RWPE1 (cell line): ENCODE results near the gene LY6G5B.
A peak's percentile ranks its signal among the peaks of the same experiment; 100 is the strongest.

Experiments used
- CTCF ChIA-PET: fragments of 350-600 bp; sonication (Branson Sonifier 250); formaldehyde crosslinking; extraction: SDS; loops from one replicate; lab custom pipeline; 2021; lab: Yijun Ruan, JAX
- POLR2A ChIA-PET: fragments of 400-600 bp; formaldehyde crosslinking; extraction: SDS; loops from one replicate; lab custom pipeline; 2020; ENCODE audit warnings: antibody characterized with exemption; ENCODE audit not compliant: low non-redundant PET; lab: Yijun Ruan, JAX
- DNase-seq: peaks from one replicate; pipeline ENCODE4 v3.0.0; 2012; ENCODE audit warnings: low spot score
- H3K27ac ChIP-seq: fragments of 450-650 bp; 2 replicates; pipeline ENCODE4 v1.5.1; 2017
- CTCF ChIP-seq: fragments of 450-650 bp; conservative IDR thresholded peaks from 2 replicates; pipeline ENCODE4 v1.5.1; 2017; ENCODE audit warnings: low read depth, mild to moderate bottlenecking

LY6G5B gene

GRCh38 chr6:31662124-31662723 is 7.6 kb upstream of the LY6G5B start:
- ChIA-PET CTCF (interaction anchor here (0.7 kb wide), 1 partner anchor 260 kb away, joined by 10 read pairs; no protein-coding TSS in a partner anchor), POLR2A (interaction anchor here (0.6 kb wide), 1 partner anchor 119 kb away, joined by 3 read pairs; no protein-coding TSS in a partner anchor)
- TF ChIP-seq CTCF, result no peak
- peak overlapping the region; percentile 88 for H3K27ac ChIP-seq
- no peak for DNase-seq

GRCh38 chr6:31663126-31663960 is 6.4 kb upstream of the LY6G5B start:
- DNase-seq, result peak; percentile 37
- CTCF ChIA-PET, result interaction anchor here (0.5 to 1.0 kb wide), 3 partner anchors 24 to 1743 kb away, joined by 3 to 4 read pairs (median 3); partner anchors contain the start of gene ATP6V1G2
- POLR2A ChIA-PET, result interaction anchor here (0.5 kb wide), 1 partner anchor 11 kb away, joined by 11 read pairs; no protein-coding TSS in a partner anchor
- H3K27ac ChIP-seq, result peak overlapping the region; percentile 98
- no peak for TF ChIP-seq CTCF

- POLR2A ChIA-PET, result interaction anchor here (0.5 to 1.1 kb wide), 2 partner anchors 12 kb away, joined by 6 to 11 read pairs; partner anchors contain the start of gene BAG6
- TF ChIP-seq CTCF, result no peak
- H3K27ac ChIP-seq, result peak overlapping the region; percentile 98
- CTCF ChIA-PET, result interaction anchor here (0.5 to 1.0 kb wide), 2 partner anchors 24 to 118 kb away, joined by 3 to 4 read pairs; partner anchors contain the start of gene ATP6V1G2
- peak; percentile 73 for DNase-seq
Measured at GRCh38 chr6:31663961-31664789, 5.6 kb upstream of the LY6G5B start.

DNA sequence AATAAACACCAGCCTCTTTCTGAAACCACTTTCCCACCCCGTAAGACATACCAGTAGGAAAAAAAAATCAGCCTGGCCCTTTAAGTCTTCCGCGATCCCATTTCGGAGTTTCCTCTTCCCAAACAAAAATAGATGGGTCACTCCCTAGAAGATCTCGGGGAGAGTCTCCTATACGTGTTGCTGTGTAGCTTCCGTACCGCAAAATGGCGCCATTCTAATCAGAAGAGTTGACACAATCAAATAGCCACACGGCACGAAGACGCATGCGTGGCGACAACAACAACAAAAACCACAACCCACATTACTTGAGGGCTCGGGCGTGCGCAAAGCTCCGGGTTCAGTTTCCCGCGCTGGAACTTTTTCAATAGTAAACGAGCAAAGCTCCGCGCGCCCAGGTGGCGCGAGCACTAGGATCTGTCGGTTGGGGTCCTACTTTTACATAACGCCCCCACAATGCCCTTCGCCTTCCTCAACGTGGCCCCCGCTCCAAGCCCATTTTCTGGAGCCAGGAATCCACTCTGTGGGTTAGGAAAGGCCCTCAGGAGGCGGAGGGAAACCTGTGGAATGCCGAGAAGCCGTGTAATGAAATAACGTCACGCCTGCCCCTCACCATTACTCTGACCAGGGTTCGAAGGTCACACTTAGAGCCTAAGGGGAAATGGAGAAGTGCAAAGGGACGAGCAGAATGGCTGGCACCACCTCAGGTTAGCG is 4.8 kb upstream of the LY6G5B start, which contains the start of gene GPANK1:
Gene GPANK1 (minus strand): TSS at position 208 of the 711 bp plus-strand sequence. CDS start 519 bp downstream, outside the sequence.
- DNase-seq, result peak; percentile 59
- no peak for TF ChIP-seq CTCF
- H3K27ac ChIP-seq, result peak within 1 kb of the TSS; percentile 98
- POLR2A ChIA-PET, result interaction anchor here (1.1 kb wide), 1 partner anchor 13 kb away, joined by 6 read pairs; the partner anchor contains the start of gene BAG6
- CTCF ChIA-PET, result no interaction called here

- H3K27ac ChIP-seq, result peak within 1 kb of the TSS; percentile 98
- no peak for TF ChIP-seq CTCF
- ChIA-PET CTCF (no interaction called here), POLR2A (interaction anchor here (0.5 to 1.1 kb wide), 2 partner anchors 13 to 1307 kb away, joined by 4 to 6 read pairs; partner anchors contain the start of gene BAG6)
- DNase-seq, result peak; percentile 96
Measured at GRCh38 chr6:31665501-31666336, 4.1 kb upstream of the LY6G5B start, which contains the start of gene CSNK2B. TSS of gene CSNK2B (plus strand) at chr6:31666080. CDS start at chr6:31666832, 752 bp downstream.
